Coronary artery (tissue), 2 donors: ENCODE measurements around the gene PLA2G4D.
A peak's percentile ranks its signal among the peaks of the same experiment; 100 is the strongest.

ENCODE experiments used
- DNase-seq: peaks from one replicate; pipeline ENCODE4 v3.0.0-alpha.2; 2017; ENCODE audit warnings: low spot score
- H3K27ac ChIP-seq, 2 donors: fragments of 200-600 bp; sonication (generic); one replicate each; pipeline ENCODE4 v1.5.1; 2016 to 2019
- H3K4me3 ChIP-seq: fragments of 200-600 bp; sonication (generic); 2 replicates; pipeline ENCODE4 v1.5.1; 2016; ENCODE audit warnings: mild to moderate bottlenecking, moderate library complexity
- CTCF ChIP-seq: fragments of 200-600 bp; sonication (generic); IDR thresholded peaks from one replicate; pipeline ENCODE4 v1.5.1; 2019; ENCODE audit warnings: antibody characterized with exemption

Gene PLA2G4D

GRCh38 chr15:42056934-42057798, 37.2 kb downstream of the PLA2G4D start:
- Histone ChIP-seq H3K4me3 (peak overlapping the region; percentile 52), H3K27ac (no peak overlapping the region)
- peak; percentile 74 for DNase-seq
- TF ChIP-seq CTCF: peak; percentile 37

- no peak for TF ChIP-seq CTCF
- DNase-seq: peak; percentile 17
Observed at GRCh38 chr15:42053914-42054313, 40.4 kb downstream of the PLA2G4D start.

GRCh38 chr15:42053010-42053409, 41.4 kb downstream of the PLA2G4D start:
- H3K27ac ChIP-seq: no peak overlapping the region
- H3K4me3 ChIP-seq: no peak overlapping the region
- DNase-seq: peak; percentile 66
- TF ChIP-seq CTCF: no peak

More at GRCh38 chr15:42053914-42054313, 40.4 kb downstream of the PLA2G4D start:
- Histone ChIP-seq H3K4me3 (no peak overlapping the region), H3K27ac (no peak overlapping the region)

- no peak for TF ChIP-seq CTCF
- Histone ChIP-seq H3K4me3 (no peak overlapping the region), H3K27ac (no peak overlapping the region)
- DNase-seq: peak; percentile 28
Observed at GRCh38 chr15:42050484-42051255, 43.7 kb downstream of the PLA2G4D start.

GRCh38 chr15:42048821-42049200, 45.6 kb downstream of the PLA2G4D start:
- H3K4me3 ChIP-seq: no peak overlapping the region
- no peak overlapping the region for H3K27ac ChIP-seq
- DNase-seq: no peak
- TF ChIP-seq CTCF: no peak

- peak; percentile 55 for DNase-seq
- Histone ChIP-seq H3K4me3 (no peak overlapping the region), H3K27ac (no peak overlapping the region)
- TF ChIP-seq CTCF: no peak
Observed at GRCh38 chr15:42048080-42048820, 46.1 kb downstream of the PLA2G4D start.
